ENCODE results near the gene DEFB118. TPM values are rescaled to one million over a fixed set of nuclear protein-coding genes. Genes with fewer than 3 reads are reported as not detected.

Gene DEFB118
- total RNA-seq, 1 experiment from 2014 or later, result not detected

GRCh38 chr20:31406115-31406514, 37.7 kb downstream of the DEFB118 start, which contains the start of gene DEFB121:
Gene DEFB121, minus strand, starts transcription at chr20:31406215. Its CDS starts 63 bp downstream, at chr20:31406152.
- no peaks in the 10 kb centered on the region for H3K27me3 ChIP-seq (ENCODE audit: insufficient read depth, low read length)
- H4K8ac ChIP-seq (replicated peaks; ENCODE audit: insufficient read length, low read depth, low read length), result no peak within 1 kb of the TSS
- H3K4ac ChIP-seq (ENCODE audit: low read depth, low read length), result no peak within 1 kb of the TSS
- no peaks in the 10 kb centered on the region for H4K20me1 ChIP-seq (ENCODE audit: control insufficient read depth, insufficient read depth, insufficient read length)
- no peak within 1 kb of the TSS for H4K91ac ChIP-seq (ENCODE audit: insufficient read length, low read depth, low read length)
- no peaks in the 10 kb centered on the region for H3K79me1 ChIP-seq (ENCODE audit: insufficient read depth, low read depth, low read length, poor library complexity, severe bottlenecking)
- no peak within 1 kb of the TSS for H2BK20ac ChIP-seq (ENCODE audit: low read depth, low read length, poor library complexity, severe bottlenecking)
- no peaks in the 10 kb centered on the region for H3K79me2 ChIP-seq (ENCODE audit: insufficient read depth, low read length)
- no peak within 1 kb of the TSS for H3K18ac ChIP-seq (ENCODE audit: insufficient read length, low read depth, low read length)
- no peak within 1 kb of the TSS for H2BK12ac ChIP-seq (ENCODE audit: insufficient read length, low read depth, low read length)
- no peaks in the 10 kb centered on the region for H3K23me2 ChIP-seq (ENCODE audit: insufficient read length, low read depth, low read length, poor library complexity, severe bottlenecking)
- no peak for DNase-seq
- Mint-ChIP-seq H3K36me3 (ENCODE audit: insufficient read depth in 1 of 3, low read depth in 3 of 3) (peaks cover 0 to 28% (median 14%) of the 10 kb centered on the region in 3 experiments; a peak in 5 of 7 replicates), H3K27me3 (ENCODE audit: low read depth) (peaks cover 2% of the 10 kb centered on the region; the same call in 1 of the 2 replicates), H3K27ac (no peak within 1 kb of the TSS), H3K4me1 (no peaks in the 10 kb centered on the region), H3K4me3 (no peak within 1 kb of the TSS), H3K9me3 (peaks cover 39 to 44% of the 10 kb centered on the region in 2 experiments)
- H3K14ac ChIP-seq (ENCODE audit: insufficient read depth, low read length), result no peak within 1 kb of the TSS
- H3K9me3 ChIP-seq (ENCODE audit: control insufficient read depth, low read depth, low read length), result peaks cover 99% of the 10 kb centered on the region
- H3T11ph ChIP-seq (ENCODE audit: low read length), result no peak within 1 kb of the TSS
- no peaks in the 10 kb centered on the region for H3K4me1 ChIP-seq (ENCODE audit: insufficient read depth, low read length)
- no peak within 1 kb of the TSS for H2AK5ac ChIP-seq (ENCODE audit: insufficient read length, low read length)
- WGBS (ENCODE audit: extremely low coverage, insufficient read length, low lambda C conversion rate), result no CpG with 5 or more reads among the region's 3 CpGs
- no peak within 1 kb of the TSS for H3K56ac ChIP-seq (ENCODE audit: insufficient read length, low read depth, low read length)
- no peak within 1 kb of the TSS for H4K5ac ChIP-seq (ENCODE audit: insufficient read length, low read depth, low read length)
- H2BK15ac ChIP-seq (ENCODE audit: low read depth, low read length), result no peak within 1 kb of the TSS
- no peak within 1 kb of the TSS for H3K9ac ChIP-seq (ENCODE audit: extremely low read depth, insufficient read length, low read length)
- no peak within 1 kb of the TSS for H2AFZ ChIP-seq (ENCODE audit: low read length)
- no peak within 1 kb of the TSS for H3K23ac ChIP-seq (ENCODE audit: insufficient read length, low read depth, low read length)
- H3K4me2 ChIP-seq (ENCODE audit: insufficient read depth, insufficient read length, low read length), result no peak within 1 kb of the TSS
- TF ChIP-seq CTCF (conservative IDR thresholded peaks at IDR 0.05), result no peak
- H3K27ac ChIP-seq (ENCODE audit: insufficient read length, low read depth, low read length), result no peak within 1 kb of the TSS
- no peak within 1 kb of the TSS for H2BK120ac ChIP-seq (ENCODE audit: low read depth, low read length, poor library complexity, severe bottlenecking)
- no peak within 1 kb of the TSS for H2BK5ac ChIP-seq (ENCODE audit: insufficient read length, low read length)

Measured in H9 (cell line).